ENCODE results near the gene PNMA6A. TPM values are rescaled to one million over a fixed set of nuclear protein-coding genes. Genes with fewer than 3 reads are reported as not detected.

PNMA6A gene
- total RNA-seq (2014; rRNA removed; shearing (Covaris generic)), result 0.08 and 0.40 TPM in 2 replicates

DNA sequence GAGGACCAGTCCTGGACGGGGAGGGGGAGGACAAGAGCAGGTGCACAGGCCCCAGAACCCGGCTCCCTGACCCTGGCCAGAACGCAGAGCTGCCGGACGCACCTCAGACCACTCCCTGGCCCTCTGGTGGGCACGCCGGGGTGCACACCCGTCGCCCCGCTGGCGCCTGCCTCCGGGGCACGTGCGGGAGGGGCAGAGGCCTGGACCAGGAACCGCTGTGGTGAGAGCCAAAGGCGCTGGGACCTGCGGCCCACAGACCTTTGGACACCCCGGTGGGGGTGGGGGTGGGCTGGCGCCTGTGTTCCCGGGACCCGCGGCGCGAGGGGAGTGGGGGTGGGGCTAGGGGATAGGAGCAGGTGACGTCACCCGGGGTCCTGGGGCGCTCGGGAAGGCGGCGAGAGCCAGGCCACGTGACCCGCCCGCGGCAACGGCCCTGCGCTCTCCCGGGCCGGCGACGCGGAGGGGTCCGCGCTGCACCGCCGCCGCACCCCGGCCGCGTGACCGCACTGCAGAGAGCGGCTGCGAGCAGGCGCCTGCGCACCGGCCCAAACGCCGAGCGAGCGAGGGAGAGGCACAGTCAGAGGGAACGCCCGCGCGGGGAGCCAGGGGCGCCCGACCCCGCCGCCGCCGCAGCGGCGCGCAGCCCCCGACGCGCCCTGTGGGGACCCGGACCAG, at the start of gene PNMA6A:
Gene PNMA6A, plus strand, starts transcription at position 546 of the 675 bp plus-strand sequence. CDS start 609 bp downstream, outside the sequence.

GRCh38 chrX:153055871-153056749, 16.1 kb upstream of the PNMA6A start, which contains the start of gene PNMA3:
Gene PNMA3 (plus strand): TSS chrX:153056470. CDS start chrX:153057056, 586 bp downstream.

Small RNAs within 50 kb of the gene (small RNA-seq; reads per million reads assigned to genes)
- gene AC243428.1, result not detected

Other genes starting within 250 kb of the PNMA6A start
- 21.0 and 26.1 TPM in 2 replicates for gene CETN2, start 241.7 kb upstream of the PNMA6A start, total RNA-seq (2014; rRNA removed; shearing (Covaris generic))
- gene NSDHL, start 241.4 kb upstream of the PNMA6A start, total RNA-seq (2014; rRNA removed; shearing (Covaris generic)), result 12.3 and 15.6 TPM in 2 replicates
- 0.45 and 0.79 TPM in 2 replicates for gene ZNF185, start 174.4 kb upstream of the PNMA6A start, total RNA-seq (2014; rRNA removed; shearing (Covaris generic))
- gene PNMA5, start 78.3 kb upstream of the PNMA6A start, total RNA-seq (2014; rRNA removed; shearing (Covaris generic)), result not detected in 2 replicates
- gene PNMA3, start 16.0 kb upstream of the PNMA6A start, total RNA-seq (2014; rRNA removed; shearing (Covaris generic)), result 0.08 TPM in 1 of 2 replicates, not detected in the other
- gene MAGEA1, start 106.8 kb downstream of the PNMA6A start, total RNA-seq (2014; rRNA removed; shearing (Covaris generic)), result 7.0 and 7.1 TPM in 2 replicates
- not detected in 2 replicates for gene PNMA6F, start 249.3 kb downstream of the PNMA6A start, total RNA-seq (2014; rRNA removed; shearing (Covaris generic))

Measured in A375 (cell line).